DOHH2 (cell line): ENCODE results near the gene COL20A1.

Experiments
- H3F3A ChIP-seq: fragments of 200-600 bp; sonication (generic), shearing (Covaris generic); 2 replicates; pipeline ENCODE4 v1.6.0; 2016; ENCODE audit warnings: antibody characterized with exemption, mild to moderate bottlenecking; ENCODE audit not compliant: control insufficient read depth, insufficient read depth
- H3K27ac ChIP-seq: fragments of 200-600 bp; sonication (generic); 2 replicates; pipeline ENCODE4 v1.5.1; 2014; ENCODE audit warnings: low read depth, mild to moderate bottlenecking, low read length, moderate library complexity
- H3K27me3 ChIP-seq: fragments of 200-600 bp; sonication (generic); 2 replicates; pipeline ENCODE4 v1.6.1; 2014; ENCODE audit warnings: mild to moderate bottlenecking, low read length, mixed read lengths; ENCODE audit not compliant: control insufficient read depth
- H3K36me3 ChIP-seq: fragments of 200-600 bp; sonication (generic); 2 replicates; pipeline ENCODE4 v1.6.1; 2014; ENCODE audit warnings: mild to moderate bottlenecking, low read length, moderate library complexity, mixed read lengths; ENCODE audit not compliant: control insufficient read depth
- H3K4me1 ChIP-seq: fragments of 200-600 bp; sonication (generic); 2 replicates; pipeline ENCODE4 v1.6.1; 2014; ENCODE audit warnings: mild to moderate bottlenecking, low read length, mixed read lengths; ENCODE audit not compliant: control insufficient read depth
- H3K4me2 ChIP-seq: fragments of 200-600 bp; sonication (generic); 2 replicates; pipeline ENCODE4 v1.6.0; 2014; ENCODE audit warnings: mild to moderate bottlenecking, low read length, moderate library complexity
- H3K4me3 ChIP-seq: fragments of 200-600 bp; sonication (generic); 2 replicates; pipeline ENCODE4 v1.5.1; 2014; ENCODE audit warnings: mild to moderate bottlenecking, low read length, mixed read lengths
- H3K79me2 ChIP-seq: fragments of 200-600 bp; sonication (generic); 2 replicates; pipeline ENCODE4 v1.6.1; 2014; ENCODE audit warnings: mild to moderate bottlenecking, low read length, mixed read lengths; ENCODE audit not compliant: control insufficient read depth
- H3K9me2 ChIP-seq: fragments of 200-600 bp; sonication (generic); replicated peaks from 2 replicates; pipeline ENCODE4 v1.6.1; 2014; ENCODE audit warnings: mild to moderate bottlenecking, low read length, mixed read lengths; ENCODE audit not compliant: control insufficient read depth
- H3K9me3 ChIP-seq: fragments of 200-600 bp; sonication (generic); 2 replicates; pipeline ENCODE4 v1.6.1; 2014; ENCODE audit warnings: antibody characterized with exemption, low read length, mixed read lengths; ENCODE audit not compliant: control insufficient read depth, insufficient read depth
- H4K20me1 ChIP-seq: fragments of 200-600 bp; sonication (generic); 2 replicates; pipeline ENCODE4 v1.6.0; 2014; ENCODE audit warnings: low read depth, mild to moderate bottlenecking, antibody characterized with exemption, low read length, moderate library complexity; ENCODE audit not compliant: control insufficient read depth, insufficient read depth
- EZH2phosphoT487 ChIP-seq: fragments of 200-600 bp; sonication (generic); IDR thresholded peaks from 2 replicates; pipeline ENCODE4 v1.6.1; 2017; ENCODE audit warnings: borderline replicate concordance, mild to moderate bottlenecking, antibody characterized with exemption, low read length, moderate library complexity, mixed read lengths
- TF ChIP-seq, protein P1 (sequence below): fragments of 200-600 bp; sonication (generic); IDR thresholded peaks from one replicate; pipeline ENCODE4 v1.5.1; 2014; ENCODE audit warnings: antibody characterized with exemption, mild to moderate bottlenecking, low read depth, low read length; ENCODE audit not compliant: poor library complexity, severe bottlenecking

The COL20A1 gene

DNA sequence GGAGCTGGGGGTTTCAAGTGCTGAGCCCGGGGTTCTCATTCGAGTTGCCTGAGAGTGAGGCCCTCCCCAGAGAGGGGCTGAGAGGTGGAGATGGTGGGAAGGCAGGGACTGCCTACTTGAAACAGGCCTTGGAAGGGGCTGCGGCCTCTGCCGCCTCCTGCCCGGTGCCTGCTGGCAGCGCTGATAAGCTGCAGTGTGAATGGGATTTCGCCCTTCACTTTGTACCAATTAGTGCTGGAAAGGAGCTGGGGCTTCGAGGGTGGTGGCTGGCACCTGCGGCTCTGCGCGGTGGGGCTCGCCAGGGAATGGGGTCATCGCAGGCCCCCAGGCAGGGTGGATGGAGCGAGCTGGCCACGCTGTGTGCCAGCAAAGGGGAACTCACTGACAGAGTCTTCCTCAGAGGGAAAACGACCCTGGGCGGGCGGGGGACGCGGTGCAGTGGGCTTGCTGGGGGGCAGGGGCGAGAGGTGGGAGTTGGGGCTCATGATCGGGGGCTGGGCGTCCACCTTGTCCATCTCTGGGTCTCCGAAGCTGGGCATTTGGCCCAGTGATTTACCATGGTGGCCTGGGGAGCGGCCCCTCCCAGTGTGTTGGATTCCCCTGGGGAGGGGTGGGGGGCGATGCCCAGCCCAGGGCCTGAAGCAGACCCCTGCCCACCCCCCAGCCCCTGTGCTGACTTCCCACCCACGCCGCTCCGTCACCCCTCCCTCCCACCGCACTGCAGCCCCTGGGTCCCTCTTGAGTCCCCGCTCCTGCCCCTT is 22.9 kb downstream of the COL20A1 start:
- Histone ChIP-seq H3K4me2 (no peak overlapping the region), H3F3A (no peaks in the 10 kb centered on the region), H3K36me3 (no peaks in the 10 kb centered on the region), H4K20me1 (no peaks in the 10 kb centered on the region), H3K79me2 (no peaks in the 10 kb centered on the region), H3K27ac (no peak overlapping the region), H3K4me3 (no peak overlapping the region), H3K27me3 (no peaks in the 10 kb centered on the region), H3K4me1 (no peaks in the 10 kb centered on the region), H3K9me3 (no peaks in the 10 kb centered on the region), H3K9me2 (no peaks in the 10 kb centered on the region)
- TF ChIP-seq, protein P1, sequence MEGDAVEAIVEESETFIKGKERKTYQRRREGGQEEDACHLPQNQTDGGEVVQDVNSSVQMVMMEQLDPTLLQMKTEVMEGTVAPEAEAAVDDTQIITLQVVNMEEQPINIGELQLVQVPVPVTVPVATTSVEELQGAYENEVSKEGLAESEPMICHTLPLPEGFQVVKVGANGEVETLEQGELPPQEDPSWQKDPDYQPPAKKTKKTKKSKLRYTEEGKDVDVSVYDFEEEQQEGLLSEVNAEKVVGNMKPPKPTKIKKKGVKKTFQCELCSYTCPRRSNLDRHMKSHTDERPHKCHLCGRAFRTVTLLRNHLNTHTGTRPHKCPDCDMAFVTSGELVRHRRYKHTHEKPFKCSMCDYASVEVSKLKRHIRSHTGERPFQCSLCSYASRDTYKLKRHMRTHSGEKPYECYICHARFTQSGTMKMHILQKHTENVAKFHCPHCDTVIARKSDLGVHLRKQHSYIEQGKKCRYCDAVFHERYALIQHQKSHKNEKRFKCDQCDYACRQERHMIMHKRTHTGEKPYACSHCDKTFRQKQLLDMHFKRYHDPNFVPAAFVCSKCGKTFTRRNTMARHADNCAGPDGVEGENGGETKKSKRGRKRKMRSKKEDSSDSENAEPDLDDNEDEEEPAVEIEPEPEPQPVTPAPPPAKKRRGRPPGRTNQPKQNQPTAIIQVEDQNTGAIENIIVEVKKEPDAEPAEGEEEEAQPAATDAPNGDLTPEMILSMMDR, result no peak
- no peak for TF ChIP-seq EZH2phosphoT487

DNA sequence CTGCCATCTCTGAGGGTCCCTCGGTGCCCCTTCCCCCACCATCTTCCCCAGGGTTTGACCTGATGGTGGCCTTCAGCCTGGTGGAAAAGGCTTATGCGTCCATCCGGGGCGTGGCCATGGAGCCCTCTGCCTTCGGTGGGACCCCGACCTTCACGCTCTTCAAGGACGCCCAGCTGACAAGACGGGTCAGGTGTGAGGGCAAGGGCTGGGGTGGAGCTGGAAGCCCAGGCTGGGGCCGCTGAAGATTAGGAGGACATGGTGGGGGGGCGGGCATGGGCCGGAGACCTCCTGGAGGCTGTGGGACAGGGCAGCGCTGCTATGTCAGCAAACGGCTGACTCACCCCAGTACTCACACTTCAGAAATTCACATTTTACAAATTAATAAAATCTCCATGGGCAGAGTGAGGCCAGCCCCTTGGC is 23.5 kb downstream of the COL20A1 start:
- TF ChIP-seq, protein P1, result no peak
- TF ChIP-seq EZH2phosphoT487, result no peak
- no peaks in the 10 kb centered on the region for H3K27me3 ChIP-seq
- H3K36me3 ChIP-seq, result no peaks in the 10 kb centered on the region

DNA sequence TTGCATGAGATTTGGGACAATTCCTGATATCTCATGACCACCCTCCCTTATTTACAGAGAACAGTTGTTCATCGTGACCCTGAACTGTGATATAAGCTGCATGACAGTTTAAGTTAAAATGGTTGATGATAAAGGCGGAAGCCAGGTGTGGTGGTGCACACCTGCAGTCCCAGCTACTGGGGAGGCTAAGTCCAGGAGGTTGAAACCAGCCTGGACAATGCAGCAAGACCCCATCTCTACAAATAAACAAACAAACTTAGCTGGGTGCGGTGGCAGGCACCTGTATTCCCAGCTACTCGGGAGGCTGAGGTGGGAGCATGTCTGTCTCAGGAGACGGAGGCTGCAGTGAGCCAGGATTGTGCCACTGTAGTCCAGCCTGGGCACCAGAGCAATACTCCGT is 24.1 kb downstream of the COL20A1 start:
- TF ChIP-seq, protein P1, result no peak
- no peak for TF ChIP-seq EZH2phosphoT487
- Histone ChIP-seq H3F3A (no peaks in the 10 kb centered on the region), H3K4me3 (no peak overlapping the region), H3K4me2 (no peak overlapping the region), H3K79me2 (no peaks in the 10 kb centered on the region), H3K36me3 (no peaks in the 10 kb centered on the region), H3K9me3 (no peaks in the 10 kb centered on the region), H3K9me2 (no peaks in the 10 kb centered on the region), H3K4me1 (no peaks in the 10 kb centered on the region), H3K27me3 (no peaks in the 10 kb centered on the region), H3K27ac (no peak overlapping the region), H4K20me1 (no peaks in the 10 kb centered on the region)

More for the DNA sequence above, 23.5 kb downstream of the COL20A1 start:
- Histone ChIP-seq H3K4me3 (no peak overlapping the region), H3F3A (no peaks in the 10 kb centered on the region), H3K79me2 (no peaks in the 10 kb centered on the region), H4K20me1 (no peaks in the 10 kb centered on the region), H3K27ac (no peak overlapping the region), H3K9me2 (no peaks in the 10 kb centered on the region), H3K4me2 (no peak overlapping the region), H3K9me3 (no peaks in the 10 kb centered on the region), H3K4me1 (no peaks in the 10 kb centered on the region)
